Right ventricle myocardium inferior (tissue), 1 donor: Measurements from ENCODE around the gene RNF13. TPM values are rescaled to one million over a fixed set of nuclear protein-coding genes. Genes with fewer than 3 reads are reported as not detected.
A peak's percentile ranks its signal among the peaks of the same experiment; 100 is the strongest.

ENCODE experiments used
- ATAC-seq: fragments of 200-7000 bp; cut with Tn5 transposase; one replicate; pipeline ENCODE4 v1.9.1; 2020; ENCODE audit warnings: mild to moderate bottlenecking, moderate library complexity
- DNase-seq: peaks from one replicate; pipeline ENCODE4 v3.0.0; 2021; ENCODE audit errors: missing footprints
- intact Hi-C: fragments of 100-400 bp; cut with DNase I; formaldehyde crosslinking; loops from one replicate; pipeline ENCODE4 v1.11.0; 2022
- total RNA-seq: library from RNA; stranded (reverse); fragmentation: NEBNext Ultra II Directional; extraction: Animal tissue kit (Norgen Biotek cat#: 25700); gene quantifications from one replicate; pipeline ENCODE4 v1.2.1, GENCODE V29; 2021
- donor health status: DM: no; HTN: yes; CAD: no; lungs with severe emphysema.

RNF13 gene
- total RNA-seq, 1 donor from 2014 or later: 45.5 TPM

DNA sequence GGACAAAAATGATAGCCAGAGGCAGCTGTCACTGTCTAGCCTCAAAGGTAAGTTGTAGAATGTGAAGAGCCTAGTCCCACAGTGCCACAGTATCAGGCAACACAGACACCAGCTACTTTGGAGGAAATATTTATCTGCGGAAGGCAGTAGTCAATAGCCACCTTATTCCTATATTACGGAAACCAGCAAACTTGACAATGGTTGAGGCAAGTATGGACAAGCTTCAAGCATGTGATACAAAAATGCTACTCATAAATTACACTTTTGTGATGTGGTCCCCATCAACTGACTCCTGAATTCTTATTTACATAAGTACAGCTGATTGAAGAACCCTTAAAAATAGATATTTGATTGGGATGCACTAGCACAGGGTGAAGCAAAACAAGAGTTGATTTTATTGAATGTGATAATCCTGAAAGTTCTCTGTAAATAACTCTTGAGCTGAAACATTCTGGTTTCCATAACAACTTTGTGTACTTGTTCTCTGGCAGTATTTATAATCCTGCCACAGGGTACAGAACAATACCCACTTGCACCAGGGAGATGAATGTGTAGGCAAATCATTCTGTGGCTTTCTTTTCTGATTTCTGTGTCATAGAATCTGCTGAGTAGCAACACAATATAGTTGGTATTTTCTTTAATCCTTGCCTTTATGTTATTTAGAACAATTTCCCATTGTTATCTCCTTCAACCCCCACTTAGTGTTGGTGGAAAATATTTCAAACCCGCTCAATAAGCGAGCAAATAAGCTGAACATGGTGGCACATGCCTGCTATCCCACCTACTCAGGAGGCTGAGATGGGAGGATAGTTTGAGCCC, 20.4 kb upstream of the RNF13 start, which contains the start of gene ANKUB1:
Gene ANKUB1, minus strand, starts transcription at position 103 of the 819 bp plus-strand sequence. CDS start 188 bp downstream, outside the sequence.
- intact Hi-C loops: no loop called here
- no peak for ATAC-seq
- no peak for DNase-seq

DNA sequence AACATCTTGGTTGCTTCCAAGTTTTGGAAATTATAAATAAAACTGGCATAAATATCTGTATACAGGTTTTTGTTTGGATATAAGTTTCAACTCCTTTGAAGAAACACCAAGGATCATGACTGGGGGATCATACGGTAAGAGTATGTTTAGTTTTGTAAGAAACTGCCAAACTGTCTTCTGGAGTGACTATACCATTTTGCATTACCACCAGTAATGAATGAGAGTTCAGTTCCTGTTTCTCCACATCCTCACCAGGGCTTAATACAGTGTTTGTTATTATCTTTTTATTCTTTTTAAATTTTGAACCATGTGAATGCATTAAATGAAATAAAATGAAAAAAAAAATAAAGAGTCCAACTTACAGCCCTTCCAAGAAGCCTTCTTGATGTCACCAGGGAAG, 17.0 kb upstream of the RNF13 start:
- ATAC-seq (no peak), DNase-seq (no peak)
- intact Hi-C loops: no loop called here

DNA sequence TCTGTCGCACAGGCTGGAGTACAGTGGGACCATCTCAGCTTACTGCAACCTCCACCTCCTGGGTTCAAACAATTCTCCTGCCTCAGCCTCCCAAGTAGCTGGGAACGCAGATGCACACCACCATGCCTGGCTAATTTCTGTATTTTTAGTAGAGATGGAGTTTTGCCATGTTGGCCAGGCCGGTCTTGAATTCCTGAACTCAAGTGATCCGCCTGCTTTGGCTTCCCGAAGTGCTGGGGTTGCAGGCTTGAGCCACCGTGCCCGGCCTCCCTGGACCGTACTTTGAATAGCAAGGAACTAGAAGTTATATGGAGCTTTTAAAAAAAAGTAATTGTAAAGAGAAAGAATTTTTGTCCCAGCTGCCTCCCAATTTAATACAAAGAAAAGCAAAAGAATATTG, 12.3 kb upstream of the RNF13 start:
- no peak for DNase-seq
- intact Hi-C loops: no loop called here
- no peak for ATAC-seq

DNA sequence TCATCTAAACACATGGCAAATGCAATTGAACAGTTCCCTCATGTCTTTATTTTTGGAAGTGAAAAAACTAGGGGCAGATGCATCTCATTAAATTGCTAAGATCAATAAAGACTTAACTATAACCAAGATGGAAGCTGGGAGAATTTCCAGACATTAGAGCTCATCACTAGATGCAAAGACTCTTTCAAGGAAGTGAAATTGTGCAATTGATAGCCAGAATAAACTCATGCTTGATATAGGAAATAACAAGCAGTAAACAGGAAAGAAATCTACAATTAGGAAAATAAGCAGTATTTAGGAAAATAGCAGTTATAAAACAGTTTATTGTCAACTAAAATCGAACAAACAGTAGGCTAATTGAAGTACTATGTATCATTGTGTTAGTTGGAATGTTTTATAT, 11.8 kb upstream of the RNF13 start:
- DNase-seq (no peak), ATAC-seq (no peak)
- intact Hi-C loops: no loop called here

DNA sequence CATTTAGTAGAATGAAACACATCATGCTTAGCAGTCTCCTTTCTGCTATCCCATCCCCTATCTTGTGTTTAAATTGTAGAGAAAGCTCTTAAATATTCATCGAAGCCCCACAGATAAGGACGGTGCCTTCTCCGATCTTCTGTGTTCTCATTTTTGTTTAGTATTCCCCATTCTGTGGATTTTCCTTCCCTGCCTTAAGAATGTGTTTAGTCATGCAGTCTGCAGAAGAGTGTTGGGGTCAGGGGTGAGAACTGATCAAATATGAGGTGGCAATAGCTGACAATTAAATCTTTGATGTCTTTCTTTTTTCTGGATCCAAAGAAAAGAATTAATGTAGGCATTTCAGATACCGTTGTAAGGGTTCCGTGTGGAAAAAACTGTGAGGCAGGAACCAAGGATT, 11.4 kb upstream of the RNF13 start:
- DNase-seq (no peak), ATAC-seq (no peak)
- intact Hi-C loops: no loop called here

DNA sequence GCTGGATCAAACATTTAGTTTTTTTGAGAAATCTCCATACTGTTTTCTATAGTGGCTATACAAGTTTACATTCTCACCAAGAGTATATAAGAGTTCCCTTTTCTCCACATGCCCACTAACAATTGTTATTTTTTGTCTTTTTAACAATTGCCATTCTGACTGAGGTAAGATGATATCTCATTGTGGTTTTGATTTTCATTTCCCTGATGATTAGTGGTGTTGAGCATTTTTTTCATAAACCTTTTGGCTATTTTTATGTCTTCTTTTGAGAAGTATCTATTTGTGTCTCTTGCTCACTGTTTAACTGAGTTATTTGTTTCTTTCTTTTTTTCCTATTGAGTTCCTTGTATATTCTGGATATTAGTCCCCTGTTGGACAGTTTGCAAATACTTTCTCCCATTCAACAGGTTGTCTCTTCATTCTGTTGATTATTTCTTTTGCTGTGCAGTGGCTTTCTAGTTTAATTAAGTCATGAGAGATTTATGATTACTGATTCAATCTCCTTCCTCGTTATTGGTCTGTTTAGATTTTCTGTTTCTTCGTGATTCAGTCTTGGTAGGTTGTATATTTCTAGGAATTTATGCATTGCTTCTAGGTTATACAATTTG, 6.7 kb upstream of the RNF13 start:
- DNase-seq: no peak
- ATAC-seq: no peak
- intact Hi-C loops: no loop called here

DNA sequence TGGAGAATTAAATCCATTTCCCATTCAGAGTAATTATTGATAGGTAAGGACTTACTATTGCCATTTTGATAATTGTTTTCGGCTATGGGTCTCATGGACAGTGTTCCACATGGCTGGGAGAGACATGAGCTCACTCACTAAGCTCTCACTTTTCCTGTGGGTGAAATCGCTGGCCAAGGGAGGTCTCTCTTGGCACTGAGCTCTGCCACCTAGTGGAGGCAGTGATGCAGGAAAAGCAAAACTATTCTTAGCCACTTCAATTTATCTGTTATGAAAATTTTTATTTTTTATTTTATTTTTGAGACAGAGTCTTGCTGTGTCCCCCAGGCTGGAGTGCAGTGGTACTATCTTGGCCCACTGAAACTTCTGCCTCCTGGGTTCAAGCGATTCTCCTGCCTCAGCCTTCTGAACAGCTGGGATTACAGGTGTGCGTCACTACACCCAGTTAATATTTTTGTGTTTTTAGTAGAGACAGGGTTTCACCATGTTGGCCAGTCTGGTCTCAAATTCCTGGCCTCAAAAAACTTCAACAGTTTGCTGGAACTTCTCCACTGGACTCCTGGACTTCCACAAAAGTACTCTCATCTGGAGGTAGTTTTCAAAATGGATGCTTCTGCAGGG, 4.7 kb upstream of the RNF13 start:
- intact Hi-C loops: no loop called here
- DNase-seq (peak; percentile 70), ATAC-seq (no peak)

DNA sequence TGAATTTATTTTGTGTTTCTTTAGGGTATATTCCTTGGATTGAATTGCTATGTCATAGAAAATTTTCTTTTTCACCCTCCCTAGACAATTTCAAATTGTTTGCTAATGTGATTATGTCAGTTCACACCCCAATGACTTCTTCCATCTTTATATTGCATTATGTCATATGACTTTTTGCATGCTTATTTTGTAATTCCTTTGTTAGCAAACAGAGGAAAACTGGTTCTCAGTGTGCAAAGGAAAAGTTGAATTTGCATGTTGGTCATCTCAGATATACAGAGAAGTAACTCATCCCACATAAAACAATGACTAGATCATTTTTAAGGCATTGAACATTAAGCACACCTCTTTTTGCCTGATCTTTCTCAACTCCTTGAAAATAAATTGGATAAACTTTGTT, 3.3 kb upstream of the RNF13 start:
- DNase-seq (no peak), ATAC-seq (no peak)
- intact Hi-C loops: no loop called here

DNA sequence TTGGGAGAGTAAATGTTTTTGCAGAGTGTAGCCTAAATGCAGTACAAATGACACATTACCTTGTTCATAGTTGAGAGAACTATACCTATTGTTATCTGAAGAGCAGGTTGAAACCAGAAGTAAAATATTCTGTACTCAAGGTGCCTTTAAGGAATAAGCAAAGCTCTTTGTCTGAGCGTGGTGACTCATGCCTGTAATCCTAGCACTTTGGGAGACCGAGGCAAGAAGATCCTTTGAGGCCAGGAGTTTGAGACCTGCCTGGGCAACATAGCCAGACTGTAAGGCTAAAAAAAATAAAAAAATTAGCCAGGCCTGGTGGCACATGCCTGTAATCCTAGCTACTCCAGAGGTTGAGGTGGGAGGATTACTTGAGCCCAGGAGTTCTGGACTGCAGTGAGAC, 2.2 kb upstream of the RNF13 start:
- no peak for DNase-seq
- intact Hi-C loops: no loop called here
- ATAC-seq: no peak

DNA sequence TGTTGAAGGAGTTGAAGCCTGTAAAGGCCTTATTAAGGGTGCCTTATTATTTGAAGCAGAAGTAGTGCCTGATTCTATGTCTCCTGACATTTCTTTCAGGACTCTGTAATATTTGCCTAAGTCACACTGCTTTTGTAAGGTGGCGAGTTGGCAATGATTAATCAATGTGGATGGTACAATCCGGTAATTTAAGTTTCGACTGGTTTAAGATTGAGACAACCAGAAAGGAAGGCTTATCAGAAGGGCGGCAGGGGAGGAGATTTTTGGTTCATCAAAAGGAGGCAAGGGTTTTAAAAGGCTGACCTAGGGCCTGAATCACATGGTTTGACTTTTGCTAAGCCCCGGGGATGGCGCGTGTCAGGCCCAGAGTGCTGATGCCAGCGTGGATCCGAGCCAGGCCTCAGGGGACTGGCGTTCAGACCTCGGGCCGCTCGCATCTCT, 830 bp upstream of the RNF13 start:
- ATAC-seq (no peak), DNase-seq (no peak)
- intact Hi-C loops: loop anchor here (2.0 kb wide), 2 partner anchors 59 to 597 kb away; partner anchors contain the start of genes COMMD2 and TSC22D2

DNA sequence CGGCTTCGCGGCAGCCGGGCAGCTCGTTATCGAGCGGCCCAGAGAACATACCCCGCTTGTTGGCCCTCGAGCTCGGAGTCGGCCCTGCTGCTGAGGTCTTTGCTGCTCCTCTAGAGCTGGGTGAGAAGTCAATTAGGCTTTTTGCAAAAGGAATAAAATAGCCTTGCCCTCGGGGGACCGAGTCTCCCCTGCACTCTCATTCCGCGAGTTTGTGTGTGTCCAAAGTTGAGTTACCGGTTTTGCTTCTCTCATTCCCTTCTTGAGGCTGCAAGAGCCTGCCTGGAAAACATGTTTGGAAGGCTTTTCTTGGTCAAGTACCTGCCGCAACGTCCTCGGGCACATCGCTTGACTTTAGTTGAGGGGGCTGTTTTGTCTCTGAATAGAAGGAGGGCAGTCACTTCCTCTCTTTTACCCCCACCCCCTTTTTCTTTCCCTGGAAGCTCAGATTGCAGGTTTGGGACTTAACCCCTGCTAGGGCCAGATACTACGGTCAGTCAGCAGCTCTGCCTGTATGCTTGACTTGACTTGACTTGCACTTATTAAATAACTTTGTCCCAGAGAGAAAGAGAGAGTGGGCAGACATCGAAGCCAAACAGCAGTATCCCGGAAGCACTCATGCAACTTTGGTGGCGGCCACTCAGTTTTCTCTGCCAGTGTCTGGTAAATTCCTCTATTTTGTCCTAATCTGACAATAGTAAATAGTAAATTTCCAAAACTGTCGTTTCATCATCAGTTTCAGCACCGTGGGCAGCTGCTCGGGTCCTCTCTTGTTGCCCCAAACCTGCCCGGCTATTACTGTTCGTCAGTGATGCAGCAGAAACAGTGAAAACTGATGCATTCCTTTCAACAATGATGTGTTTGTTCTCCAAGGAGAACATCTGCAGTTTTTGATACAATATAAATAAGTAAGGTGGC, 609 bp downstream of the RNF13 start:
- ATAC-seq: peak; percentile 6
- no peak for DNase-seq
- intact Hi-C loops: loop anchor here (1.0 to 2.0 kb wide), 3 partner anchors 61 to 595 kb away; partner anchors contain the start of genes COMMD2 and TSC22D2

DNA sequence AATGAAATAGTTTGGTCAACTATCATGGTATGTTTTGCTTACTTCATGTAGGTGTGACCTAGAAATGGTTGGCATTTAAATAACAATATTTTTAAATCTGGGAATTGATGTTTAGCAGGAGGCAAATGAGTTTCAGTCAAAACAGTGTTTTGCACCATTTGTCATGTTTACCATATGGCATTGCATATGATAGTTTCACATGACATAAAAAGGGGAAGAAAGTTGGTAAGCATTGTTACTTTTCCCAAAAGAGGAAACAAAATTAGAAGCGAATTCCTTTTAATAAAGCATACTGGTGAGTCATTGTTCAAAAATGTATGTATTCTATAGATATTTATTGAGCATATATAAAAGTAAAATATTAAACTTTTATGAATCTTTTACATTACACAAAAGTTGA, 2.3 kb downstream of the RNF13 start:
- intact Hi-C loops: no loop called here
- no peak for ATAC-seq
- DNase-seq: no peak

DNA sequence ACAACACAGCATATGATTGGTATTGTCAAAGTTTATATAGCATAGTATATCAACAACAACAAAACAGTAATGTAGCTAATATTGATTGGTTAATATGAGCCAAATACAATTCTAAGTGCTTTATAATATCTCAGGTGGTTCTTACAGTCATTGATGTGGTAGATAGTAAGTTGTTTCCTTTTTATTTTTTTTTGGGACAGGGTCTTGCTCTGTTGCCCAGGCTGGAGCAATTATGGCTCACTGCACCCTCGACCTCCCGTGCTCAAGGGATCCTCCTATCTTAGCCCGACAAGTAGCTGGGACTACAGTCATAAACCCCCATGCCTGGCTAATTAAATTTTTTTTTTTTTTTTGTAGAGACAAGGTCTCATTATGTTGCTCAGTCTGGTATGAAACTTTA, 2.7 kb downstream of the RNF13 start:
- ATAC-seq (no peak), DNase-seq (no peak)
- intact Hi-C loops: no loop called here

DNA sequence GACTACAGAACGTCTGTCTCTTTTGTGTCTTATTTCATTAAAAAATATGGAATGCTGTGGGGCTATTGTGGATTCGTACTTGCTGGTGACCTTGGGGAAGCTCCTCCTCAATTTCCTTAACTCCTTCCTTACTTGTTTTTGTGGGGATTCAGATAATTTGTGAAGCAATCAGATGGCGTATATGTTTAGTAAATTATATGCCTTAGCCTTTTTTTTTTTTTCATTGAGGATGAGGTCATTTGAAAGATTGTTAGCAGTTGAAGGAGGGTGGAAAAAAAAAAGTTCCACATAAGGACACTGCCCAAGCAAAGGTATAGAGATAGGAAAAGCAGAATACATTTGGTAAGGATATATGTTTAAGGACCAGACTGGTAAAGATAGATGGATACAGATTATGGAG, 3.3 kb downstream of the RNF13 start:
- ATAC-seq: no peak
- intact Hi-C loops: no loop called here
- DNase-seq: no peak

DNA sequence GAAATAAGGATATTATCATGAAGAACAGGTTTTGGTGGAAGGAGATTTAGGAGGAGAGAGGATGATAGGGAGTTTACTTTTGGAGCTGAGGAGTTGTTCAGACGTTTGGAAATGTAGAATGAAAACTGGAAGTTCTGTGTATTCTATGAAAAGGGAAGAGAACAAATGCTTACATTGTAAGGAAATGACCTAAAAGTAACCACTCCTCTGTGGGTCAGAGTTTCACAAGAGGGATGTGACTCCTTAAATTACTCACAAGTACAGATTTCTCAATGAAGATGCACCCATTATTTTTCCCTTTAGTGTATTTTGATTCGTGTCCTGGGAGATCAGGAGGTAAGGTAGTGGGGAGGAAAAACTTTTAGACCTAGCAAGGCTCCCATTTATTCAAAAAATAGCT, 4.0 kb downstream of the RNF13 start:
- ATAC-seq (no peak), DNase-seq (no peak)
- intact Hi-C loops: no loop called here

DNA sequence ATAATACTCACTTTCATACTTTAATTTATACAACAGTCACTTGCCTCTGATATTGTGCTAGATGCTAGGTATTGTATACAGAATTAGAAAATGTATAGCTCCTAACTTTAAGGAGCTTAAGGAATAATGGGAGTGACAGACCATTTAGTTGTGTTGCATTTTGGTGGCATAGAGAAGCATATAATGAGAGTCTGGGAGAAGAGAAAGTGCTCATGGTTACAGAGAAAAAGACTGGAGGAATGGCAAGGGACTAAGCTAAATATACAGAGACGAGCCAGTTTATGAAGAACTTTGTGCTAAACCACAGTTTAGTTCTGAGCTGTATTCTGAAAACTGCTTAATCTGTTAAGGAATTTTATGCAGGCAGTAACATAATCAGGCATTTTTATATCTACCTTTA, 6.4 kb downstream of the RNF13 start:
- intact Hi-C loops: no loop called here

DNA sequence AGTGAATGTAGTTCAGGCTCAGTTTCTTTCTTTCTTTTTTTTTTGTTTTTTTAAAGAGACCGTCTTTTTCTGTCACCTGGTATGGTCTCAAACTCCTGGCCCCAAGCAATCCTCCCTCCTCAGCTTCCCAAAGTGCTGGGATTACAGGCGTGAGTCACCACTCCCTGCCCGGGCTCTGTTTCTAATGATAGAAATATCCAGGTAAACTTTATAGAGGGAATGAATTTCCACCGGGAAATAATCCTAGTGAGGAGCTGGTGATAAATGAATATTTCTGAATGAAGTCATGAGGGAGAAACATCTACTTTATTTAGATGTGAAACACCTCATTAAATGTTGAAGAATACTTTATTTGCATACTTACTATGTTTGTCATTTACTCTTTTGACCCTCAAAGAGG, 7.2 kb downstream of the RNF13 start:
- intact Hi-C loops: no loop called here
- no peak for DNase-seq
- no peak for ATAC-seq

More for the DNA sequence above, 6.4 kb downstream of the RNF13 start:
- DNase-seq (no peak), ATAC-seq (no peak)

DNA sequence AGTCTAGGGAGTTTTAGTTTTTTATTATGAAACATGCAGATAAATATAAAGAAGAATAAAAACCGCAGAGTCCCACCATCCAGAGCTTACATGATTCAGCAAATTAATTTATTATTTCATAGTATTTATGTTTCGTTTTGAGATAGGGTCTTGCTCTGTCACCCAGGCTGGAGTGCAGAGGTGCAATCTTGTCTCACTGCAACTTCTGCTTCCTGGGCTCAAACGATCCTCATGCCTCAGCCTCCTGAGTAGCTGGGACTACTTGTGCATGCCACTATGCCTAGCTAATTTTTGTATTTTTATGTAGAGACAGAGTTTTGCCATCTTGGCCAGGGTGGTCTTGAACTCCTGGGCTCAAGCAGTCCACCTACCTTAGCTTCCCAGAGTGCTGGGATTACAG, 13.6 kb downstream of the RNF13 start:
- no peak for DNase-seq
- no peak for ATAC-seq
- intact Hi-C loops: no loop called here

DNA sequence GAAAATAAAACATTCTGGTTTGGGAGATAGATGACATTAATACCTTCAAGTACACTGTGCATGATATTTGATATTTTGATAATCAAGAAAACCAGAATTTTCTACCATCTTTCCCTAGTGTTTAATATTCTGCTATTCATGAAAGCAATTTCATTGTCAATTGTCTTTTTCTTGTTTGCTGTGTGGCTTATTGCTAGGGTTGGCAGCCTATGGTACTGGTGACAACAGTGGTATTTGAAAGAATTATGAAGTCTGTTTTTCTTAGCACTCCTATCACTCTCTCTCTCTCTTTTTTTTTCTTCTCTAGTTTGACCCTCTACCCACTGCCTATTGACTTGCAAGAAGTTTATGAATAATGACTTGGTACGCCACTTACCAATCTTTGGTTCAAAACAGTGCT, 15.4 kb downstream of the RNF13 start:
- no peak for DNase-seq
- intact Hi-C loops: no loop called here
- no peak for ATAC-seq
